ENCODE results near the gene LPP. TPM values are rescaled to one million over a fixed set of nuclear protein-coding genes. Genes with fewer than 3 reads are reported as not detected.

The LPP gene
- total RNA-seq, 6 experiments from 2014 or later = 41.5 to 90.5 (median 69.5) TPM

DNA sequence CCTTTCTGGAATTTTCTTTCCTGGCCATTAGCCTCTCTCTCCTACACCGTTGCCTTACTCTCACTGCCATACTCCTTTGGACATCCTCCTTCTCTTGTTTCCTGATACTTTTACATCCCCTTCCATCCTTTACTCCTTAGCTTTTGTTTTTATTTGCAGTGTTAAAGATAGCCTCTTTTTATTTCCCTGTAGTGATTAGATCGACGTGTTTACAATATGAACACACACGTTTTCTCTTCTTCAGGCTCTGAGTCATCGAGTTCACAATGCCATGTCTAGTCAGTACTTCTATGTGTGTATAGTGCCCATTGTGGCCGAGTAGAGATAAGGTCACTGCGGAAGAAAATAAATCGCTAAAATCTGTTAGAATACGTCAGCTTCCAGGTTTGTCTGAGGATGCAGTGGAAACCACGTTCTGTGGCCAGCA is 208.5 kb downstream of the LPP start:
- no peaks in the 10 kb centered on the region for H3K27me3 ChIP-seq
- H3K4me3 ChIP-seq = no peak overlapping the region
- intact Hi-C loops (cut with DNase I) = no loop called here
- no peaks in the 10 kb centered on the region for H3K36me3 ChIP-seq
- ATAC-seq = peak; percentile 29 to 89 (median 49)
- no peaks in the 10 kb centered on the region for H3K9me3 ChIP-seq
- no peak for TF ChIP-seq POLR2A (IDR thresholded peaks at IDR 0.05)
- TF ChIP-seq, protein P1, sequence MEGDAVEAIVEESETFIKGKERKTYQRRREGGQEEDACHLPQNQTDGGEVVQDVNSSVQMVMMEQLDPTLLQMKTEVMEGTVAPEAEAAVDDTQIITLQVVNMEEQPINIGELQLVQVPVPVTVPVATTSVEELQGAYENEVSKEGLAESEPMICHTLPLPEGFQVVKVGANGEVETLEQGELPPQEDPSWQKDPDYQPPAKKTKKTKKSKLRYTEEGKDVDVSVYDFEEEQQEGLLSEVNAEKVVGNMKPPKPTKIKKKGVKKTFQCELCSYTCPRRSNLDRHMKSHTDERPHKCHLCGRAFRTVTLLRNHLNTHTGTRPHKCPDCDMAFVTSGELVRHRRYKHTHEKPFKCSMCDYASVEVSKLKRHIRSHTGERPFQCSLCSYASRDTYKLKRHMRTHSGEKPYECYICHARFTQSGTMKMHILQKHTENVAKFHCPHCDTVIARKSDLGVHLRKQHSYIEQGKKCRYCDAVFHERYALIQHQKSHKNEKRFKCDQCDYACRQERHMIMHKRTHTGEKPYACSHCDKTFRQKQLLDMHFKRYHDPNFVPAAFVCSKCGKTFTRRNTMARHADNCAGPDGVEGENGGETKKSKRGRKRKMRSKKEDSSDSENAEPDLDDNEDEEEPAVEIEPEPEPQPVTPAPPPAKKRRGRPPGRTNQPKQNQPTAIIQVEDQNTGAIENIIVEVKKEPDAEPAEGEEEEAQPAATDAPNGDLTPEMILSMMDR (IDR thresholded peaks at IDR 0.05) = peak in 1 of 4 donors; percentile 19
- H3K4me1 ChIP-seq = no peaks in the 10 kb centered on the region
- WGBS (ENCODE audit: insufficient coverage, low coverage, low lambda C conversion rate, missing lambda C conversion rate) = 32% methylated on average over 10 of the region's 10 CpGs
- H3K27ac ChIP-seq = no peak overlapping the region
- DNase-seq = no peak

GRCh38 chr3:188365184-188365583 is 211.2 kb downstream of the LPP start:
- Histone ChIP-seq H3K27ac (no peak overlapping the region), H3K4me1 (no peaks in the 10 kb centered on the region)

GRCh38 chr3:188365988-188366698 is 212.2 kb downstream of the LPP start:
- WGBS (ENCODE audit: insufficient coverage, low coverage, low lambda C conversion rate, missing lambda C conversion rate) = 67% methylated on average over 12 of the region's 12 CpGs
- H3K27ac ChIP-seq = no peak overlapping the region
- H3K36me3 ChIP-seq = no peaks in the 10 kb centered on the region
- H3K9me3 ChIP-seq = no peaks in the 10 kb centered on the region
- no peak for TF ChIP-seq POLR2A (IDR thresholded peaks at IDR 0.05)
- TF ChIP-seq, protein P1 (IDR thresholded peaks at IDR 0.05) = no peak
- no peaks in the 10 kb centered on the region for H3K4me1 ChIP-seq
- DNase-seq = no peak
- intact Hi-C loops (cut with DNase I) = no loop called here
- no peaks in the 10 kb centered on the region for H3K27me3 ChIP-seq
- peak; percentile 31 to 43 (median 38) for ATAC-seq
- no peak overlapping the region for H3K4me3 ChIP-seq

More at GRCh38 chr3:188365184-188365583, 211.2 kb downstream of the LPP start:
- DNase-seq (no peak), ATAC-seq (peak in 2 of 4 donors; percentile 21 to 33)
- intact Hi-C loops (cut with DNase I) = no loop called here
- no peak for TF ChIP-seq POLR2A (IDR thresholded peaks at IDR 0.05)
- TF ChIP-seq, protein P1 (IDR thresholded peaks at IDR 0.05) = no peak
- Histone ChIP-seq H3K27me3 (no peaks in the 10 kb centered on the region), H3K36me3 (no peaks in the 10 kb centered on the region), H3K4me3 (no peak overlapping the region), H3K9me3 (no peaks in the 10 kb centered on the region)
- WGBS (ENCODE audit: insufficient coverage, low coverage, low lambda C conversion rate, missing lambda C conversion rate) = 84% methylated on average over 4 of the region's 5 CpGs

DNA sequence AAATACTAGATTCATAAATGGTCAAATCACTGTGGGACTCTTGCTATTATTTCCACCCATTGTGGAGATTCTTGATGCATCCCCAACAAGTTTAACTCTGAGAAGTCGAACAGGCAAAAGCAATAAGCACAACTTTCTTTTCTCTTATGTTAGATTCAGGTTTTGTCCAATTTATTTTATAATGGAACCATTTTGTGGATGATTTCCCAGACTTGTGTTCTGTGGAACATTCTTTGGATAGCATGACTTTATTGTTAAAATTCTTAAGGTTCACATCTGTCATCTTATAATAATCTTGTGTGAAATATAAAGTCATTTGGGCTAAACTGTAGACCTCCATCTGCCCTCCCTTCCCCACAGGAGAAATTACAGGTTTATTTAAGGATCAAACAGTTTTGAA is 213.7 kb downstream of the LPP start:
- Histone ChIP-seq H3K4me1 (no peaks in the 10 kb centered on the region), H3K27ac (no peak overlapping the region), H3K4me3 (no peak overlapping the region), H3K9me3 (no peaks in the 10 kb centered on the region), H3K36me3 (no peaks in the 10 kb centered on the region), H3K27me3 (no peaks in the 10 kb centered on the region)
- ATAC-seq = no peak
- intact Hi-C loops (cut with DNase I) = no loop called here
- no peak for TF ChIP-seq POLR2A (IDR thresholded peaks at IDR 0.05)
- TF ChIP-seq, protein P1 (IDR thresholded peaks at IDR 0.05) = no peak
- 100% methylated on average over 1 of the region's 1 CpG for WGBS (ENCODE audit: insufficient coverage, low coverage, low lambda C conversion rate, missing lambda C conversion rate)
- DNase-seq = no peak

Data from right lobe of liver (tissue), 6 donors.